Testis (tissue), 3 donors: ENCODE results near the gene PFN3. TPM values are rescaled to one million over a fixed set of nuclear protein-coding genes. Genes with fewer than 3 reads are reported as not detected.

ENCODE experiments used
- DNase-seq: peaks from one replicate; pipeline ENCODE4 v3.0.0-alpha.2; 2019
- H3K27ac ChIP-seq, 2 donors: fragments of 200-600 bp; sonication (generic); one replicate each; pipeline ENCODE4 v1.5.1; 2019
- H3K27me3 ChIP-seq: fragments of 200-600 bp; sonication (generic); one replicate; pipeline ENCODE4 v1.5.1; 2019
- H3K36me3 ChIP-seq: fragments of 200-600 bp; sonication (generic); one replicate; pipeline ENCODE4 v1.5.1; 2017; ENCODE audit warnings: low read depth; ENCODE audit errors: missing control alignments
- H3K4me1 ChIP-seq: fragments of 200-600 bp; sonication (generic); one replicate; pipeline ENCODE4 v1.5.1; 2019
- H3K4me3 ChIP-seq, 2 donors: fragments of 200-600 bp; sonication (generic); one replicate each; pipeline ENCODE4 v1.5.1; 2017 to 2019
- H3K9me3 ChIP-seq: fragments of 200-600 bp; sonication (generic); one replicate; pipeline ENCODE4 v1.5.1; 2017
- POLR2A ChIP-seq: fragments of 450-650 bp; IDR thresholded peaks from one replicate; pipeline ENCODE4 v1.6.1; 2017; ENCODE audit warnings: antibody characterized with exemption, mild to moderate bottlenecking, moderate library complexity
- WGBS, 2 donors: methylation state at CpG; one replicate each; pipeline ENCODE4 v1.1.5; 2018; 5-methylcytosine and 5-hydroxymethylcytosine counted together
- intact Hi-C: fragments of 100-400 bp; cut with DNase I; formaldehyde crosslinking; loops from one replicate; pipeline ENCODE4 v1.15.1; 2023; ENCODE audit warnings: low total_unique reads
- polyA plus RNA-seq: library from polyadenylated mRNA; stranded (reverse); fragments of 350-450 nt; fragmentation: Illumina TruSeq; extraction: RNeasy Lipid Tissue Mini Kit (QIAGEN cat#74804); gene quantifications from one replicate; pipeline ENCODE4 v1.2.3, GENCODE V29; 2014; ENCODE audit warnings: low read depth, low replicate concordance; ENCODE audit not compliant: insufficient read depth
- total RNA-seq, 2 donors: library from RNA; depleted of rRNA; stranded (reverse); fragments of >200 nt; gene quantifications; one replicate each; pipeline ENCODE4 v1.2.3, GENCODE V29; 2016
- TF ChIP-seq, protein P1 (sequence below), 3 experiments: fragments of 450-650 bp in 2 of 3; fragments of 200-600 bp in 1 of 3; sonication (generic) in 1 of 3; IDR thresholded peaks; one replicate each; pipeline ENCODE4 v1.5.1; 2016 to 2019; ENCODE audit warnings: antibody characterized with exemption in 3 of 3, mild to moderate bottlenecking in 2 of 3, moderate library complexity in 1 of 3

Gene PFN3
- total and polyA plus RNA-seq, 3 donors from 2014 or later = 7.4 to 45.7 (median 27.5) TPM

DNA sequence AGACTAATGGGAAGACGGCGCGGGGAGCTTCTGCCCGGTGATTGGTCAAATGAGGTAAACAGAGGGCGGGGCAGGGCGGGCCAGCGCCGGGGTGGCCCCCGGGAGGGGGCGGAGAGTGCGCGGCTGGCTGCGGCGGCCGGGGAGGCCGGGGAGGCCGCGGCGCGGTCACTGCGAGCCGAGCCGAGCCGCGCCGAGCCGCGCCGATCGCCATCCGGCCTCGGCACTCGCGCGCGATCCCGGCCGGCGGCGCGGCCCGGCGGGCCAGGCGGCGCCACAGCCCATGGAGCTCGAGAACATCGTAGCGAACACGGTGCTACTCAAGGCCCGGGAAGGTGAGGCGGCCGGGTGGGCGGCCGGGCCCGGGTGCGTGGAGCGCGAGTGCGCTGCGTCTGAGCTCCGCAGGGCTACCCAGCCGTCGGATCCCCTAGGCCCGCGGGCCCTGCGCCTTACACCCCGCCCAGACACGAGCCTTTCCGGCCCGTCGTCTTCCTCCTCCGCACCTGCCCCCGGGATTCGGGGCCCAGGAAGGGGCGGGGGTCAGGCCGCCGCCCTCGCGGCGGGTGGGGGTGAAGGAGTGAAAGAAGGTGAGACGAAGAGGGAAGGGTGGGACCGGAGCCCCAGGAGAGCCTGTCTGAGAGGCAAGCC is 26.2 kb upstream of the PFN3 start, which contains the start of gene GRK6:
TSS of gene GRK6 (plus strand) at position 111 of the 645 bp plus-strand sequence. CDS start at position 281, 170 bp downstream.
- no peaks in the 10 kb centered on the region for H3K9me3 ChIP-seq
- DNase-seq = no peak
- intact Hi-C loops = no loop called here
- H3K36me3 ChIP-seq = no peaks in the 10 kb centered on the region
- WGBS, 2 donors = 0 to 1% methylated on average over 27 to 56 of the region's 82 CpGs
- H3K27me3 ChIP-seq = no peaks in the 10 kb centered on the region
- TF ChIP-seq POLR2A = no peak
- TF ChIP-seq, protein P1, sequence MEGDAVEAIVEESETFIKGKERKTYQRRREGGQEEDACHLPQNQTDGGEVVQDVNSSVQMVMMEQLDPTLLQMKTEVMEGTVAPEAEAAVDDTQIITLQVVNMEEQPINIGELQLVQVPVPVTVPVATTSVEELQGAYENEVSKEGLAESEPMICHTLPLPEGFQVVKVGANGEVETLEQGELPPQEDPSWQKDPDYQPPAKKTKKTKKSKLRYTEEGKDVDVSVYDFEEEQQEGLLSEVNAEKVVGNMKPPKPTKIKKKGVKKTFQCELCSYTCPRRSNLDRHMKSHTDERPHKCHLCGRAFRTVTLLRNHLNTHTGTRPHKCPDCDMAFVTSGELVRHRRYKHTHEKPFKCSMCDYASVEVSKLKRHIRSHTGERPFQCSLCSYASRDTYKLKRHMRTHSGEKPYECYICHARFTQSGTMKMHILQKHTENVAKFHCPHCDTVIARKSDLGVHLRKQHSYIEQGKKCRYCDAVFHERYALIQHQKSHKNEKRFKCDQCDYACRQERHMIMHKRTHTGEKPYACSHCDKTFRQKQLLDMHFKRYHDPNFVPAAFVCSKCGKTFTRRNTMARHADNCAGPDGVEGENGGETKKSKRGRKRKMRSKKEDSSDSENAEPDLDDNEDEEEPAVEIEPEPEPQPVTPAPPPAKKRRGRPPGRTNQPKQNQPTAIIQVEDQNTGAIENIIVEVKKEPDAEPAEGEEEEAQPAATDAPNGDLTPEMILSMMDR (IDR thresholded peaks at IDR 0.05) = no peak
- peak within 1 kb of the TSS; percentile 75 to 77 for H3K4me3 ChIP-seq
- peaks cover 12% of the 10 kb centered on the region for H3K4me1 ChIP-seq
- peak within 1 kb of the TSS; percentile 85 to 92 for H3K27ac ChIP-seq

DNA sequence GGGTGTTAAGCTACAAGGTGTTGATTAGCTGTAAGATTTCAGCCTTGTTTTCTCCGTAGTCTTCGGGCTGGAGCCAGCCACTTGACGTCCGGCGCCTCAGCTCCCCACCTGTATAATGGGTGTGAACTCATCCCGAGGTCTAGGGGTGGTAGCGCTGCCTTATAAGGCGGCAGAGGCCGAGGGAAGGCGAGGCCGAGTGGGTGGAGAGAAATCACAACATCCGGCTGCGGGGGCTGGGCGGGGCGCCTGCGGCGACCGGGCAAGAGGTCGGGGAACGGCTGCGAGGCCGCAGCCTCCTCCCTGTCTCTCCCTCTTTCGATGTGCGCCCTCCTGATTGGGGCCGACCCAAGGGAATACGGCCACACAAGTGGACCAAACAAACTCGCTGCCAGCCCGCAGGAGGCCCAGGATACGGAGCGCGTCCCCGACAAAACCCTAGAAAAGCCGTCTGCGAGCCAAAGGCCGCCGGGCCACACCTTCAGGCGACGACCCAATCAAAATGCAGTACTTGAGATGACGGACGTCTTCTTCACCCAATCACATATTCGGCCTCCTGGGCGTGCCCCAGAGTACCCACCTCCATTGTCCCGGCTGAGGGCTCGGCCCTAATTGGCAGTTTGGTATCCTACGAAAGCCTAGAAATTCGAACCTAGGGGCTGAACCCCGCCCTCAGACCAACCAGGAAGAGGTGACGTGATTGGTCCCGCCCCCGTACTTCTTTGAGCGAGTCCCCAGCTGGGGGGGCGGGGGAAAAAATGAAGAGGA is 25.5 kb upstream of the PFN3 start:
- Histone ChIP-seq H3K27ac (peak overlapping the region; percentile 85 to 92), H3K4me3 (peak overlapping the region; percentile 49 to 67), H3K36me3 (no peaks in the 10 kb centered on the region), H3K4me1 (peaks cover 12% of the 10 kb centered on the region), H3K27me3 (no peaks in the 10 kb centered on the region), H3K9me3 (no peaks in the 10 kb centered on the region)
- no peak for TF ChIP-seq POLR2A
- TF ChIP-seq, protein P1 (IDR thresholded peaks at IDR 0.05) = no peak
- 0% methylated on average over 28 to 52 of the region's 52 CpGs for WGBS, 2 donors
- DNase-seq = peak; percentile 100
- intact Hi-C loops = no loop called here

- Histone ChIP-seq H3K27me3 (no peaks in the 10 kb centered on the region), H3K9me3 (no peaks in the 10 kb centered on the region), H3K4me1 (peaks cover 12% of the 10 kb centered on the region), H3K27ac (peak overlapping the region; percentile 85 to 92), H3K36me3 (no peaks in the 10 kb centered on the region), H3K4me3 (peak overlapping the region; percentile 49 to 67)
- DNase-seq = no peak
- intact Hi-C loops = no loop called here
- TF ChIP-seq POLR2A = no peak
- TF ChIP-seq, protein P1 (IDR thresholded peaks at IDR 0.05) = no peak
- 32 to 34% methylated on average over 13 of the region's 13 CpGs for WGBS, 2 donors
These were observed 24.8 kb upstream of the PFN3 start for GRCh38 chr5:177425196-177425800.

DNA sequence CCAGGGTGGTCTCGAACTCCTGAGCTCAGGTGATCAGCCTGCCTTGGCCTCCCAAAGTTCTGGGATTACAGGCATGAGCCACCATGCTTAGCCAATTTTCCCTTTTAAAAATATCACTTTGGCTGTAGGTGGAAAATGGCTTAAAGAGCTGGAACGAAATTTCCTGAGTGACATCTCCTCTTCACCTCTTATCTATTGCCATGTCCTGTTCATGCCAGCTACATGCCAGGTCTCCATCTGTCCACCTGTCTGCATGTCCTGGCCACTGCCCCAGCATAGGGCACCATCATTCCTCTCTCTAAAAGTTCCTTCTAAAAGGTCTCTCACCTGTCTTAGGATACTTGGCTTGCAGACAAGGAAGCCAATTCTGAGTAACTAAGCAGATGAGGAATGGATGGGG is 23.2 kb upstream of the PFN3 start:
- no peak for DNase-seq
- TF ChIP-seq, protein P1 (IDR thresholded peaks at IDR 0.05) = no peak
- TF ChIP-seq POLR2A = no peak
- H3K4me1 ChIP-seq = peaks cover 12% of the 10 kb centered on the region
- no peaks in the 10 kb centered on the region for H3K9me3 ChIP-seq
- intact Hi-C loops = no loop called here
- H3K27ac ChIP-seq = no peak overlapping the region
- WGBS, 2 donors = 95% methylated on average over 2 of the region's 2 CpGs
- H3K4me3 ChIP-seq = no peak overlapping the region
- no peaks in the 10 kb centered on the region for H3K36me3 ChIP-seq
- no peaks in the 10 kb centered on the region for H3K27me3 ChIP-seq
